Measurements from ENCODE around the gene CARD14. TPM values are rescaled to one million over a fixed set of nuclear protein-coding genes. Genes with fewer than 3 reads are reported as not detected.

Gene CARD14
- total and polyA plus RNA-seq, 2 donors (not counting 1 experiment from before 2014, with no cell fraction given), result not detected

DNA sequence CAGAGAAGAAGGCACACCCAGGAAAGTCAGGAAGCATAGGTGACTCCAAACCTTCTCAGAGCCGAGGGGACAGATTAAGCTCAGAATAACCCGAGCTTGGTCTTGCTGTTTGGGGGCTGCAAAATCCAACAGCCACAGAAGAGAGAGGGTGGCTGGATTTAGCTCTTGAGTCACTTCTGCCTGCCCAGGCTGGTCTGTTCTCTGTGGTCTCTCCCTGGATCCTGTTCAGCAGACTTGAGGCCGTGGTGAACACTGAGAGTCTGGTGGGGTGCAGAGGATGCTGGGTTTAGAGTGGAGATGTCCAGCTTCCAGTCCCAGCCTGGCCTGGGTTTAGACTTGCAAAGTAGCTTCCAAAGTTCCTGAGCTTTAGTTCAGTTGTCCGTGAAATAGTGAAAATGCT, 59.2 kb downstream of the CARD14 start:
- POLR2A ChIA-PET, result no interaction called here
- intact Hi-C loops (cut with micrococcal nuclease), result no loop called here
- Histone ChIP-seq H3K9me3 (ENCODE audit: control extremely low read depth in 1 of 3, control insufficient read depth in 2 of 3, insufficient read depth in 1 of 3, low read length in 2 of 3) (peaks cover 0 to 23% (median 20%) of the 10 kb centered on the region in 3 donors), H3K36me3 (replicated peaks in 1 of 2; ENCODE audit: control extremely low read depth in 1 of 2, control insufficient read depth in 1 of 2, extremely low read depth in 1 of 2, insufficient read depth in 2 of 2, low read length in 1 of 2) (no peaks in the 10 kb centered on the region), H4K20me1 (ENCODE audit: control insufficient read depth, insufficient read depth, low read length, poor library complexity, severe bottlenecking) (no peaks in the 10 kb centered on the region), H2AFZ (ENCODE audit: insufficient read depth, low read depth, low read length, poor library complexity, severe bottlenecking) (no peak overlapping the region), H3K9ac (ENCODE audit: low read length) (no peak overlapping the region), H3K4me1 (ENCODE audit: control insufficient read depth in 2 of 2, insufficient read depth in 2 of 2, low read length in 2 of 2) (no peaks in the 10 kb centered on the region), H3K27me3 (replicated peaks in 1 of 4; ENCODE audit: control extremely low read depth in 1 of 4, control insufficient read depth in 3 of 4, insufficient read depth in 4 of 4, low read length in 3 of 4) (peaks cover 0 to 2% (median 0%) of the 10 kb centered on the region in 4 experiments), H3K79me2 (ENCODE audit: control insufficient read depth, insufficient read depth, low read length) (no peaks in the 10 kb centered on the region), H3K4me2 (replicated peaks; ENCODE audit: low read depth, low read length, poor library complexity, severe bottlenecking) (no peak overlapping the region), H3K27ac (ENCODE audit: low read length in 2 of 2) (no peak overlapping the region), H3K4me3 (ENCODE audit: control extremely low read depth in 1 of 5, extremely low read depth in 1 of 5, insufficient read depth in 1 of 5, low read depth in 2 of 5, low read length in 4 of 5) (no peak overlapping the region)
- TF ChIP-seq EZH2 (IDR thresholded peaks at IDR 0.05; ENCODE audit: borderline replicate concordance, insufficient read depth, low read depth, low read length, poor library complexity, severe bottlenecking) (no peak), CTCF (IDR thresholded peaks at IDR 0.05) (no peak)
- Mint-ChIP-seq H3K4me3 (no peak overlapping the region), H3K27me3 (no peaks in the 10 kb centered on the region), H3K9me3 (ENCODE audit: insufficient read depth) (peaks cover 5% of the 10 kb centered on the region), H3K27ac (no peak overlapping the region), H3K4me1 (no peaks in the 10 kb centered on the region)
- CTCF ChIA-PET, result no interaction called here
- 82% methylated on average over 4 of the region's 4 CpGs for WGBS (ENCODE audit: insufficient coverage)
- DNase-seq (no peak), ATAC-seq (ENCODE audit: low read depth) (no peak)

DNA sequence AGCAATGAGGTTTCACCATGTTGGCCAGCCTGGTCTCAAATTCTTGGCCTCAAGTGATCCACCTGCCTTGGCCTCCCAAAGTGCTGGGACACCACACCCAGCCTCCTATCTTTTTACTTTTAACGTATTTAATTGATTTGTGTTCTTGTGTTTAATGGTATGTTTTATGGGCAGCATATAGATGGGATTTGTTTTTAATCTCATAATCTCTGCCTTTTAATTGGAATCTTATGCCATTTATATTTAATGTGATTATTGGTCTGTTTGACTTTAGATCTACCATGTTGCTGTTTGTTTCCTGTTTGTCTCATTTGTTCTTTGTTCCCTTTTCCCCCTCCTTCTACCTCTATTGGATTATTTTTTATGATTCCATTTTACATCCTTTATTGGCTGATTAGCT, 62.6 kb downstream of the CARD14 start:
- CTCF ChIA-PET, result interaction anchor here (2.2 kb wide), 1 partner anchor 36 kb away, joined by 5 read pairs; no protein-coding TSS in a partner anchor
- no peaks in the 10 kb centered on the region for H3K27me3 ChIP-seq (replicated peaks in 1 of 4; ENCODE audit: control extremely low read depth in 1 of 4, control insufficient read depth in 3 of 4, insufficient read depth in 4 of 4, low read length in 3 of 4)
- H3K9me3 ChIP-seq (ENCODE audit: control extremely low read depth in 1 of 3, control insufficient read depth in 2 of 3, insufficient read depth in 1 of 3, low read length in 2 of 3), result peaks cover 0 to 34% (median 23%) of the 10 kb centered on the region in 3 donors
- no peaks in the 10 kb centered on the region for H3K27me3 Mint-ChIP-seq
- WGBS (ENCODE audit: insufficient coverage), result no CpG with 5 or more reads among the region's 1 CpG
- peaks cover 9% of the 10 kb centered on the region for H3K9me3 Mint-ChIP-seq (ENCODE audit: insufficient read depth)
- intact Hi-C loops (cut with micrococcal nuclease), result no loop called here
- no peak for TF ChIP-seq CTCF (IDR thresholded peaks at IDR 0.05)
- TF ChIP-seq EZH2 (IDR thresholded peaks at IDR 0.05; ENCODE audit: borderline replicate concordance, insufficient read depth, low read depth, low read length, poor library complexity, severe bottlenecking), result no peak
- H3K79me2 ChIP-seq (ENCODE audit: control insufficient read depth, insufficient read depth, low read length), result no peaks in the 10 kb centered on the region
- DNase-seq (no peak), ATAC-seq (ENCODE audit: low read depth) (no peak)
- no peak overlapping the region for H3K27ac Mint-ChIP-seq
- H3K4me3 Mint-ChIP-seq, result no peak overlapping the region
- no peak overlapping the region for H3K4me2 ChIP-seq (replicated peaks; ENCODE audit: low read depth, low read length, poor library complexity, severe bottlenecking)
- H2AFZ ChIP-seq (ENCODE audit: insufficient read depth, low read depth, low read length, poor library complexity, severe bottlenecking), result no peak overlapping the region
- no peak overlapping the region for H3K9ac ChIP-seq (ENCODE audit: low read length)
- POLR2A ChIA-PET, result no interaction called here
- H3K4me1 Mint-ChIP-seq, result no peaks in the 10 kb centered on the region
- H3K36me3 ChIP-seq (replicated peaks in 1 of 2; ENCODE audit: control extremely low read depth in 1 of 2, control insufficient read depth in 1 of 2, extremely low read depth in 1 of 2, insufficient read depth in 2 of 2, low read length in 1 of 2), result no peaks in the 10 kb centered on the region
- H3K4me1 ChIP-seq (ENCODE audit: control insufficient read depth in 2 of 2, insufficient read depth in 2 of 2, low read length in 2 of 2), result no peaks in the 10 kb centered on the region
- H3K27ac ChIP-seq (ENCODE audit: low read length in 2 of 2), result no peak overlapping the region
- no peaks in the 10 kb centered on the region for H4K20me1 ChIP-seq (ENCODE audit: control insufficient read depth, insufficient read depth, low read length, poor library complexity, severe bottlenecking)
- H3K4me3 ChIP-seq (ENCODE audit: control extremely low read depth in 1 of 5, extremely low read depth in 1 of 5, insufficient read depth in 1 of 5, low read depth in 2 of 5, low read length in 4 of 5), result no peak overlapping the region

Measured in B cell (primary cell).